K562 (cell line): ENCODE data around the gene SCAPER. TPM values are rescaled to one million over a fixed set of nuclear protein-coding genes. Genes with fewer than 3 reads are reported as not detected.

Experiments used
- BHLHE40 ChIP-seq: IDR thresholded peaks from 2 replicates; pipeline ENCODE4 v1.6.1; 2011; ENCODE audit warnings: low read length, improper control_type of control experiment
- CCNT2 ChIP-seq: IDR thresholded peaks from 2 replicates; pipeline ENCODE4 v1.6.1; 2011; ENCODE audit warnings: borderline replicate concordance, low read depth, mild to moderate bottlenecking, moderate library complexity, mixed read lengths, low read length; ENCODE audit not compliant: insufficient read length; ENCODE audit errors: extremely low read depth
- GATA2 ChIP-seq: sonication (generic); formaldehyde crosslinking; IDR thresholded peaks from 2 replicates; pipeline ENCODE4 v1.4.0; 2020; ENCODE audit warnings: mild to moderate bottlenecking, missing genetic modification reagents
- MYNN ChIP-seq, 2 experiments: sonication (generic); formaldehyde crosslinking in 1 of 2; IDR thresholded peaks; 2 replicates each; pipeline versions ENCODE4 v1.5.0 to v1.6.1; 2016 to 2020; ENCODE audit warnings: antibody characterized with exemption in 1 of 2, missing genetic modification reagents in 1 of 2
- NCOA1 ChIP-seq: fragments of 450-650 bp; IDR thresholded peaks from 2 replicates; pipeline ENCODE4 v1.6.1; 2016; ENCODE audit warnings: low read depth
- PHF8 ChIP-seq: fragments of 200-600 bp; sonication (generic); IDR thresholded peaks from 2 replicates; pipeline ENCODE4 v1.6.1; 2012; ENCODE audit warnings: mixed run types, mild to moderate bottlenecking, inconsistent platforms, low read length, moderate library complexity, borderline replicate concordance
- RBM14 ChIP-seq: fragments of 200-400 bp; formaldehyde crosslinking; IDR thresholded peaks from 2 replicates; pipeline ENCODE4 v1.6.1; 2018; ENCODE audit warnings: low read depth, mild to moderate bottlenecking, low read length, moderate library complexity, borderline replicate concordance; ENCODE audit not compliant: insufficient read depth
- TFAP4 ChIP-seq: sonication (generic); formaldehyde crosslinking; IDR thresholded peaks from 2 replicates; pipeline ENCODE4 v1.8.0; 2022; ENCODE audit warnings: missing genetic modification reagents, mild to moderate bottlenecking, moderate library complexity, borderline replicate concordance
- ZNF274 ChIP-seq: IDR thresholded peaks from 2 replicates; pipeline ENCODE4 v1.6.1; 2011; ENCODE audit warnings: low read depth, mild to moderate bottlenecking, low read length, moderate library complexity, borderline replicate concordance
- polyA plus RNA-seq, 8 experiments: library from polyadenylated mRNA; depleted of rRNA in 4 of 8; stranded (reverse) in 5 of 8; unstranded in 3 of 8; fragments of >200 nt; fragmentation: Nextera tagmentation in 2 of 8; fragmentation: Illumina TruSeq in 1 of 8; extraction: Ambion mirVana in 2 of 8; extraction: Trizol in 1 of 8; gene quantifications; 2 replicates each; pipeline versions ENCODE4 v1.2.1 to v1.2.3, GENCODE V29; 2011 to 2014; ENCODE audit warnings: inconsistent platforms in 1 of 8, missing spikeins in 1 of 8
- total RNA-seq, 7 experiments: library from RNA; depleted of rRNA in 6 of 7; stranded (reverse); fragments of >200 nt in 6 of 7; fragmentation: Illumina TruSeq in 2 of 7; extraction: Trizol in 2 of 7; gene quantifications; 2 replicates each; pipeline versions ENCODE4 v1.2.1 to v1.2.3, GENCODE V29; 2011 to 2021; ENCODE audit warnings: low replicate concordance in 1 of 7
- TF ChIP-seq, protein P1 (sequence below): fragments of 450-650 bp; IDR thresholded peaks from 2 replicates; pipeline ENCODE4 v1.6.1; 2016; ENCODE audit warnings: mild to moderate bottlenecking, moderate library complexity

SCAPER gene
- total and polyA plus RNA-seq, 9 of the 15 experiments (the other 6 are each of a cell fraction or from before 2014, with no cell fraction given), result 1.3 to 5.7 (median 3.2) TPM

GRCh38 chr15:76311100-76311953 is 593.8 kb downstream of the SCAPER start, which contains the start of gene ETFA (continued):
- TF ChIP-seq TFAP4, result peak; percentile 89
- peak; percentile 100 for TF ChIP-seq PHF8
- peak; percentile 80 for TF ChIP-seq CCNT2
- 0 out of 2 replicates have a peak, but pooled peaks have one; percentile 9 for TF ChIP-seq MYNN (IDR thresholded peaks at IDR 0.05)
- no peak for TF ChIP-seq MYNN (CRISPR knock-in tag; IDR thresholded peaks at IDR 0.05)
- no peak for TF ChIP-seq RBM14
- peak; percentile 51; the same call in 1 of the 2 replicates for TF ChIP-seq NCOA1
- TF ChIP-seq GATA2 (CRISPR knock-in tag), result peak; percentile 58
- TF ChIP-seq BHLHE40, result peak; percentile 97
- TF ChIP-seq ZNF274, result no peak
- TF ChIP-seq, protein P1, sequence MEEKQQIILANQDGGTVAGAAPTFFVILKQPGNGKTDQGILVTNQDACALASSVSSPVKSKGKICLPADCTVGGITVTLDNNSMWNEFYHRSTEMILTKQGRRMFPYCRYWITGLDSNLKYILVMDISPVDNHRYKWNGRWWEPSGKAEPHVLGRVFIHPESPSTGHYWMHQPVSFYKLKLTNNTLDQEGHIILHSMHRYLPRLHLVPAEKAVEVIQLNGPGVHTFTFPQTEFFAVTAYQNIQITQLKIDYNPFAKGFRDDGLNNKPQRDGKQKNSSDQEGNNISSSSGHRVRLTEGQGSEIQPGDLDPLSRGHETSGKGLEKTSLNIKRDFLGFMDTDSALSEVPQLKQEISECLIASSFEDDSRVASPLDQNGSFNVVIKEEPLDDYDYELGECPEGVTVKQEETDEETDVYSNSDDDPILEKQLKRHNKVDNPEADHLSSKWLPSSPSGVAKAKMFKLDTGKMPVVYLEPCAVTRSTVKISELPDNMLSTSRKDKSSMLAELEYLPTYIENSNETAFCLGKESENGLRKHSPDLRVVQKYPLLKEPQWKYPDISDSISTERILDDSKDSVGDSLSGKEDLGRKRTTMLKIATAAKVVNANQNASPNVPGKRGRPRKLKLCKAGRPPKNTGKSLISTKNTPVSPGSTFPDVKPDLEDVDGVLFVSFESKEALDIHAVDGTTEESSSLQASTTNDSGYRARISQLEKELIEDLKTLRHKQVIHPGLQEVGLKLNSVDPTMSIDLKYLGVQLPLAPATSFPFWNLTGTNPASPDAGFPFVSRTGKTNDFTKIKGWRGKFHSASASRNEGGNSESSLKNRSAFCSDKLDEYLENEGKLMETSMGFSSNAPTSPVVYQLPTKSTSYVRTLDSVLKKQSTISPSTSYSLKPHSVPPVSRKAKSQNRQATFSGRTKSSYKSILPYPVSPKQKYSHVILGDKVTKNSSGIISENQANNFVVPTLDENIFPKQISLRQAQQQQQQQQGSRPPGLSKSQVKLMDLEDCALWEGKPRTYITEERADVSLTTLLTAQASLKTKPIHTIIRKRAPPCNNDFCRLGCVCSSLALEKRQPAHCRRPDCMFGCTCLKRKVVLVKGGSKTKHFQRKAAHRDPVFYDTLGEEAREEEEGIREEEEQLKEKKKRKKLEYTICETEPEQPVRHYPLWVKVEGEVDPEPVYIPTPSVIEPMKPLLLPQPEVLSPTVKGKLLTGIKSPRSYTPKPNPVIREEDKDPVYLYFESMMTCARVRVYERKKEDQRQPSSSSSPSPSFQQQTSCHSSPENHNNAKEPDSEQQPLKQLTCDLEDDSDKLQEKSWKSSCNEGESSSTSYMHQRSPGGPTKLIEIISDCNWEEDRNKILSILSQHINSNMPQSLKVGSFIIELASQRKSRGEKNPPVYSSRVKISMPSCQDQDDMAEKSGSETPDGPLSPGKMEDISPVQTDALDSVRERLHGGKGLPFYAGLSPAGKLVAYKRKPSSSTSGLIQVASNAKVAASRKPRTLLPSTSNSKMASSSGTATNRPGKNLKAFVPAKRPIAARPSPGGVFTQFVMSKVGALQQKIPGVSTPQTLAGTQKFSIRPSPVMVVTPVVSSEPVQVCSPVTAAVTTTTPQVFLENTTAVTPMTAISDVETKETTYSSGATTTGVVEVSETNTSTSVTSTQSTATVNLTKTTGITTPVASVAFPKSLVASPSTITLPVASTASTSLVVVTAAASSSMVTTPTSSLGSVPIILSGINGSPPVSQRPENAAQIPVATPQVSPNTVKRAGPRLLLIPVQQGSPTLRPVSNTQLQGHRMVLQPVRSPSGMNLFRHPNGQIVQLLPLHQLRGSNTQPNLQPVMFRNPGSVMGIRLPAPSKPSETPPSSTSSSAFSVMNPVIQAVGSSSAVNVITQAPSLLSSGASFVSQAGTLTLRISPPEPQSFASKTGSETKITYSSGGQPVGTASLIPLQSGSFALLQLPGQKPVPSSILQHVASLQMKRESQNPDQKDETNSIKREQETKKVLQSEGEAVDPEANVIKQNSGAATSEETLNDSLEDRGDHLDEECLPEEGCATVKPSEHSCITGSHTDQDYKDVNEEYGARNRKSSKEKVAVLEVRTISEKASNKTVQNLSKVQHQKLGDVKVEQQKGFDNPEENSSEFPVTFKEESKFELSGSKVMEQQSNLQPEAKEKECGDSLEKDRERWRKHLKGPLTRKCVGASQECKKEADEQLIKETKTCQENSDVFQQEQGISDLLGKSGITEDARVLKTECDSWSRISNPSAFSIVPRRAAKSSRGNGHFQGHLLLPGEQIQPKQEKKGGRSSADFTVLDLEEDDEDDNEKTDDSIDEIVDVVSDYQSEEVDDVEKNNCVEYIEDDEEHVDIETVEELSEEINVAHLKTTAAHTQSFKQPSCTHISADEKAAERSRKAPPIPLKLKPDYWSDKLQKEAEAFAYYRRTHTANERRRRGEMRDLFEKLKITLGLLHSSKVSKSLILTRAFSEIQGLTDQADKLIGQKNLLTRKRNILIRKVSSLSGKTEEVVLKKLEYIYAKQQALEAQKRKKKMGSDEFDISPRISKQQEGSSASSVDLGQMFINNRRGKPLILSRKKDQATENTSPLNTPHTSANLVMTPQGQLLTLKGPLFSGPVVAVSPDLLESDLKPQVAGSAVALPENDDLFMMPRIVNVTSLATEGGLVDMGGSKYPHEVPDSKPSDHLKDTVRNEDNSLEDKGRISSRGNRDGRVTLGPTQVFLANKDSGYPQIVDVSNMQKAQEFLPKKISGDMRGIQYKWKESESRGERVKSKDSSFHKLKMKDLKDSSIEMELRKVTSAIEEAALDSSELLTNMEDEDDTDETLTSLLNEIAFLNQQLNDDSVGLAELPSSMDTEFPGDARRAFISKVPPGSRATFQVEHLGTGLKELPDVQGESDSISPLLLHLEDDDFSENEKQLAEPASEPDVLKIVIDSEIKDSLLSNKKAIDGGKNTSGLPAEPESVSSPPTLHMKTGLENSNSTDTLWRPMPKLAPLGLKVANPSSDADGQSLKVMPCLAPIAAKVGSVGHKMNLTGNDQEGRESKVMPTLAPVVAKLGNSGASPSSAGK, result peak; percentile 94
